NCI-H2029 (cell line): ENCODE data around the gene ZNF398.
"Not testable (repeated sequence)": the region's sequence is repeated elsewhere in the genome, so short reads cannot be mapped to it uniquely, and the experiment has no call there.

Experiments used
- DNase-seq: peaks from one replicate; lab custom pipeline; 2025; lab: John Stamatoyannopoulos, UW

The ZNF398 gene

DNA sequence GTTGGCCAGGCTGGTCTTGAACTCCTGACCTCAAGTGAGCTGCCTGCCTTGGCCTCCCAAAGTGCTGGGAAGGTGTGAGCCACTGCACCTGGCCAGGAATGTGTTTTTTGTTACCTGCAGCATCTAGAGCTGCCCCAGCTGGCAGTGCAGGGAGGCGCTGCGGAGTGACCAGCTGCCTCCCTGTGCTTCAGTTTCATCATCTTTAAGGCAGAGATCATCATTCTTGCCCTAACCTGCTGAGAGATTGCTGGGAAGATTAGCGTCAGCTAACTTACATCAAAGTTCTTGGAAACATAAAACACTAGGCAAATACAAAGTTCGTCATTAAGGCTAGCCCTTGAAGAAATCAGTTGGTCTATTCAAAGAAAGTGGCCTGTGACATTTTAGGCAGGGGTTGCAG, 50.4 kb downstream of the ZNF398 start:
- DNase-seq: no peak

DNA sequence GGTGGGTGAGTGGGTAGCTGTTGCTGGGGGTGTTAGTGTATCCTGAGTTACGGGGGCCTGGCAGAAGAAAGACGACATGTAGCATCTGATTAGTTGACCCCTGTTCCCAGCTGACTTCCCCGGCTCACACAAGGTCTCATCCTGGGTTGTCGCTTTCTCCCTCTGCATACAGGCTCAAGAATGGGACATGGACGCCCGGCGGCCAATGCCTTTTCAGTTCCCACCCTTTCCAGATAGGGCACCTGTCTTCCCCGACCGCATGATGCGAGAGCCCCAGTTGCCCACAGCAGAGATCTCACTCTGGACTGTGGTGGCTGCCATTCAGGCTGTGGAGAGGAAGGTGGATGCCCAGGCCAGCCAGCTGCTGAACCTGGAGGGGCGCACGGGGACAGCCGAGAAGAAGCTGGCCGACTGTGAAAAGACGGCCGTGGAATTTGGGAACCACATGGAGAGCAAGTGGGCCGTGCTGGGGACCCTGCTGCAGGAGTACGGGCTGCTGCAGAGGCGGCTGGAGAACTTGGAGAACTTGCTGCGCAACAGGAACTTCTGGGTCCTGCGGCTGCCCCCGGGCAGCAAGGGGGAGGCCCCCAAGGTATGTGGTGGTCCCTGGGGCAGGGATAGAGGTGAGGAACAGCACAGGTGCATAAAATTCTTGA, 51.0 kb downstream of the ZNF398 start:
- no peak for DNase-seq

DNA sequence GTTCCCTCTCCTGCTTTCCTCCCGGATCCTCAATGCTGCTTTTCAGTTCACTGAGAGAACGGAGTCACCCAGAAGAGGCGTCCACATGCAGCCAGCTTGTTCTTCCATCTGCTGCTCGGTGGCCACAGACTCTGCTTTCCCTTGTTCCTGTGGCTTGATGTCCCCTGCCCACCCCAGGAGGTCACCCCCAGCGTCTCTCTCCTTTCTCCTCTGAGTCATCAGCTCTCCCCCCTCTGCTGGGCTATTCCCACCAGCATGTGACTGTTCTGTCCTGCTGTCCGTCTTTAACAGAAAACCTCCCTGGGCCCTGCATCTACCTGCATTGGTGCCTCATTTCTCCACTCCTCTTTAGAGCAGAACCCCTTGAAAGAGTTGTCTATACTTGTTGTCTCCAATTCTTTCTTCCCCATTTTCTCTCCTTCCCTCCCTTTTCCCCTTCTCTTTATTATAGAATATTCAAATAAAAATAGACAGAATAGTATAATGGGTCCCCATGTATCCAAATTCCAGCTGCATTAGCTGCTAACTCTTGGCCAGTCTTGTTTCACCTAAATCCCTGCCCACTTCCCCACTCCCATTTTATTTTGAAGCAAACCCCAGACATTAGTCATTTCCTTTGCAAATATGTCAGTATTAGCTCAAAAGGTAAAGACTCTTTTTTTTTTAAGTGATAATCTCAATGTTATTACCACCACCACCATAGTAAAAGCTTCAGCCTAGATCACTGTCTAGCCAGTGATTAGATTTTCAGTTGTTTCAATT, 52.2 kb downstream of the ZNF398 start:
- DNase-seq: no peak

DNA sequence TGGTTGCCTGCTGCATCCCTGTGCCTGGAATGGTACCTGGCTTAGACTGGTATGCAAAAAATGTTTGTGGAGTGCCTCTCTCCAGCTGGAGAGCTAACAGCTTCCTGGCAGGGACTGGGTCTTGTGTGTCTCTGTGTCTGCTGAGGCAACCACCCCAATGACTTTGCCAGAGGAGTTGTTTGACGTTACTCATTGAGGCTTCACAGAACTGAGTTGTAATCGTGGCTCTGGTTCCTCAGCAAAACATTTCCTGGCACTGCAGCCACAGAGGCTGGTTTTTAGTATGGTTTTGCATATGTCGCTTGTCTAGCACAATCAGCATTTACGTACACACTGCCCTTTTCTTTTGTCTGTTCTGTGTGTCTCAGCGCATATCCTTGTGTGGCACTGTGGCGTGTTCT, 55.6 kb downstream of the ZNF398 start:
- DNase-seq: no peak

DNA sequence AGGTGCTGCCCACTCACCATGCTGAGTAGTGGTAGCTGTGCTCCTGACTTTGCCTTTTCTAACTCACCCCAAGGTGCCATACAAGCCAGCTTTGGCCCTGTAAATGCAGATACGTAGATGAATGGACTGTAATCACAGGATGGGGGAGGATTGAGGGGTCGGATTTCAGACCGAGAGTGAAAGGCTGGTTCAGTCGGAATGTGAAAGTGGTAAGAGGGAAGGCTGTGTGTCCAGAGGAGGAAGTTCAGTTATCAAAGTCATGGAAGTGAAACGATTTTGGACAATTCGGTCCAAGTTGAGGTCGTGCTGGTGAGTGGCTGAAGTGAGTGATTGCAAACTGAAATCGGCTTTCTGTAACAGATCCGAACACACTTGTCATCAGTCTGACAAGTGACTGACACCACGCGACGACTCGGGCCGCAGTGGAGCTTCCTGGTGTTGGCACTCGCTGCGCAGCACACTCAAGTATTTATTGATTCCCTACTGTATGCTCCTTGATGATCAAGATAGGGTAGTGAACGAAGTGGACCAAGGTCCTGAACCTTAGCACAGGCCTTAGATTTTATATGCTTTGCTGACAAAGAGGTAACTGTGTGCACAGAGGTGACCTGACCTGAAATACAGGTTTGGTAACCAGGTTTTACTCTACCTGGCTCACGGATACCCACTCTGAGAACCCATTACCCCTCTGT, 58.6 kb downstream of the ZNF398 start:
- DNase-seq: no peak

DNA sequence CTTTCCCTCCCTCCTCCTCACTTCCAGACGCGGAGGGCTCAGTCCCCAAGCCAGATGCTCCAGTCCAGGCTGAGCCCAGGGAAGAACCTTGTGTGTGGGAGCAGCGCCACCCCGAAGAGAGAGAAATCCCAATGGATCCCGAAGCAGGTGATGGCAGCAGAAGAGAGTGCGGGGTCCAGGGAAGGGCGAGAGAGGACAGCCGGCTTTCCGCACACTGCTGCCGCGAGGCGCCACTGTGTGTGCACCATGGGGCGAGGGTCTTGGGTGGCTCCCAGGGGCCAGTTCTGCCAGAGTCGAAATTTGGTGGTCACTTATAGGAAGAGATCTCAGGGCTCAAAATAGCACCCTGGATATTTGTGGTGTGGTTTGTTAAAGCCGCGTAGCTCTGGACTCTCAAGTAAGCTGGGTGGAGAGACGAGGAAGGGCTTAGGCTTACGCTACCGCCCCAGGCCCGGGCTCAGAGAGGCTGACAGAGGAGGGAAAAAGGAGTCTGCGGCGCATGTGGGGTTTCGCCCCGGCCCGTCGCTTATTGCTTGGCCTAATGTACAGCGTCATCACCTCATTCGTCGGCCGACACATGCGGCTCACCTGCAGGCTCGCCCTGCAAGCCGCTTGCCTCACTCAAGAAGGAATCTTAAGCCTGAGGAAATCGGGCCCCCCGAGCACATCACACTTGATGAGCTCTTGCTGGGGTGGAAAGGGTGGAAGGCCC, 60.2 kb downstream of the ZNF398 start:
- no peak for DNase-seq

DNA sequence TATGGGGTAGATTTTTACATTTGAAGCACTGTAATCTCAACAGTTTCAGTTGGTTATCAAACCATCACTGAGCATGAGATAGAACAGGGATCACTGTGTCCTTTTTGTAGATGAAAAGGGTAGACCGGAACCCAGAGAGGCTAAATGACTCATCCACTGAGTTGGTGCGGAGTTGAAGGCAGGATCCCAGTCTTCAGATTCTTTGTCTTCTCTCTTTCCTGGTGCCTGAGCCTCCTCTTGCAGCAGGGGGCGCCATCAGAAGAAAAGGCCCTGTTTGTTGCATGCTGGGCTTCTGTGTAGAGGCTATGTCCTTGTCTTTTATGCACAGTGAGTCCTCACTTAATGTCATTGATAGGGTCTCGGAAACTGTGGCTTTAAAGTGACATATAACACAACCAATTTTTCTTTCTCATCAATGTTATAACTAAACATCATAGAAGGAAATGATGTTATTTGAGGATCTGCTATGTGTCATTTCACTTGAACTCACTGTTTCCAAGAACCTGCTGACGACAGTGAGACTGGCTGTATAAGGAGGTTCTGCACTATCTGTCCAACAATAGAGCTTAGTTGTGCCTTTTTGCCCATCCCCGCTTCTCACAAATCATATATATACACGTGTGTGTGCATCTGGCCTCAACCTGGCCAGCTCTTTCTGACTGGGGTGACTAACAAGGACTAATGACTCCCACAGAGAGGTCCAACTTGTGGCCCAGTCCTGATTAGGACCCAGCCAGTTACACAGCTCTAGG, 62.4 kb downstream of the ZNF398 start:
- DNase-seq: no peak

DNA sequence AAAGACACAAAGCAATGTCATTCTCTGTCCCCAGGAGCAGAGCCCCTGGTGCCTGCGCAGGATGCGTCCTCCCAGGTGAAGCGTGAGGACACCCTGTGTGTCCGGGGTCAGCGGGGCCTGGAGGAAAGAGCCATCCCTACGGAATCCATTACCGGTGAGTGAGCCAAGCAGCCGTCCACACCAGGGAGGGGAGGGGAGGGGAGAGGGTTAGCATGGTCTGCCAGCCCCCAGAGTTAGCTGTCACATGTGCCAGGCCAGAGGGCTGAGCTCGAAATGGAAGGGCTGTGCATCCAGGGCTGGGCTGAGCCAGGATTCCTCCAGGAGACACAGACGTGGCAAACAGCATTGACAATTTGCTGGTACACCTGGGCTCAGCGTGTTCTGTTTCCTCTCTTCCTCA, 63.3 kb downstream of the ZNF398 start:
- no peak for DNase-seq

DNA sequence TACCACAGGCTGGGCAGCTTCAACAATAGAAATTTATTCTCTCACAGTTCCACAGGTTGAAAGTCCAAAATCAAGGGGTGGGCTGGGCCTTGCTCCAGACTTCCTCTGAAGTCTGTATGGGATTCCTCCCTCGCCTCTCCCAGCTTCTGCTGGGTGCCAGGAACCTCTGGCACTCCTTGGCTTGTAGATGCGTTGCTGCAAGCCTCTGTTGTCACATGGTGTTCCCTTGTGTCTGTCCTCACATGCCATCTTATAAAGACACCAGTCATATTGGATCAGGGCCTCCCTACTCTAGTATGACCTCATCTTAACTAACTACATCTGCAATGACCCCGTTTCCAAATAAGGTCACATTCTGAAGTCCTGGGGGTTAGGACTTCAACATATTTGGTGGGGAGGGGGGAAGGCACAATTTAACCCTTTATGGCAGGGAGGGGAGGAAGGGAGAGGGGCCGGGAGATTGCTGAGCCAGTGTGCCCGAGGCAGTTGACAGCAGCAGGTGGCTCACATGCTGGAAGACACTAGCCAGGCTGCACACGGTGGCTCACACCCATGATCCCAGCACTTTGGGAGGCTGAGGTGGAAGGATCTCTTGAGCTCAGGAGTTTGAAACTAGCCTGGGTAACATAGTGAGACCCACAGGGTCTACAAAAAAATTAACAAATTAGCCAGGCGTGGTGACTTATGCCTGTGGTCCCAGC, 66.9 kb downstream of the ZNF398 start:
- no peak for DNase-seq

DNA sequence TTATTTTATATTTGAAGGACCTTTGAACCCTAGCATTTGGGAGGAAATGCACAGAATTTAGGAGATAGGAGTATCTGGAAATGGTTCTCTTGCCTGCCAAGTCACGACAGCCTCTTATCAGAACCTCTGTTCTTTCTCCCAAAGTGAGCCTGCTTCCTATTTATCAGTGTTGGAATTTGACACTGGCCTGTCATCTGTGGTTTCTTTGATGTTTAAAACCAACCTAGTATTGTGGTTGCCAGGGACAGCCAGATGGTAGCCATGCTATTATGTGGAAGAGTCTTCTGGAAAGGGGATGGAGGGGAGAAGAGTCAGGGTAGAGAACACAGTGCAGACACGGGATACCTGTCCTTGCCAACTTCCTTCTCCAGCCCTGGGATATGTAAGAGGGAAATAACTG, 69.1 kb downstream of the ZNF398 start:
- DNase-seq: no peak

DNA sequence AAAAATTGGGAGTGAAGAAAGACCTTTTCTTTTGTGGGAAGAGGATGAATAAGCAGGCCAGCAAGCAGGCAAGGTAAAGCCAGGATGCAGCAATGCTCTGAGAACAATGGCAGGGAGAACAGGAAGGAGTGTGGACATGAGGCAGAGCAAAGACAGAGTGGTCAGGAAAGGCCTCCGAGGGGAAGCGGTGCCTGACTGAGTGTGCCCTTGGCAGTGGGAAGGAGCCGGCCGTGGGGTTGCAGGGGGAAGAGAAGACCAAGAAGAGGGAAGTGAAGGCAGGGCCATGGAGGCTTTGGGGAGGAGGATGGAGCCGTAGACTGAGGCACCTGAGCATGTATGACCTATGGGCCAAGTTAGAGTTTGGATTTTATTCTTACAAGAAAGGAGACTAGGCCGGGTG, 70.3 kb downstream of the ZNF398 start:
- no peak for DNase-seq

DNA sequence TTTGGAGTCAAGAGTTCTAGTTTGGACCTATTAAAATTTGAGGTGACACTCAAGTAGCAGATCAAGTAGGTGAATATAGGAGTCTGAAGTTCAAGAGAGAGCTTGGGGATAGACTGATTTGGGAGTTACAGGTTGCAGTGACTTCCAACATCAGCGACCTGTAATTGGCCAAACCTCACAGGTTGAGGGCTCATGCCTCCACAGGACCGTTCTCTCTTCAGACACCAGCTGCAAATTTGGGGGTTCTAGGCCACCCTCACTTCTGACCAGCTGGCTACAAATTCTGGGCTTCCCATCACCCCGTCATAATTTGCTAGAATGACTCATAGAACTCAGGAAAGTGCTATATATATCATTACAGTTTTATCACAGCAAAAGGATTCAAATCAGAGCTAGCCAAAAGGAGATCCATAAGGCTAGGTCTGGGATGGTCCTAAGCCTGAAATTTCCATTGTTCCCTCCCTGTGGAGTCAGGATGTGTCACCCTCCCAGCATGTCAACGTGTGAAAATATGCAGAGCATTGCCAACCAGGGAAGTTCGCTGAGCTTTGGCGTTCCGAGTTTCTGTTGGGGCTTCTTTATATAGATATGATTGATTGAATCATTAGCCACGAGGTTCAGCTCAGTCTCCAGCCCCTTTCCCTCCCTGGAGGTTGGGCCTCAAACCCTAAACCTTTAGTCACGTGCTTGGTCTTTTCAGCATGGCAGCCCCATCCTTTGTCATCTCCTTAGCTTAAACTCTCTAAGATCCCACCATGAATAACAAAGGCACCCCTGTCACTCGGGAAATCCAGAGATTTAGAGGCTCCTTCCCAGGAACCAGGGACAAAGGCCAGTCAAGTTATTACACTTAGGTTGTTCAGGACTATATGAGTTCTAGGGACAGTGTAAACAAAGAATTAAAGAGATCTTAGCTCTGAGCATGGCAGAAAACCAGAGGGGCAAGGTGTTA, 71.5 kb downstream of the ZNF398 start:
- no peak for DNase-seq

DNA sequence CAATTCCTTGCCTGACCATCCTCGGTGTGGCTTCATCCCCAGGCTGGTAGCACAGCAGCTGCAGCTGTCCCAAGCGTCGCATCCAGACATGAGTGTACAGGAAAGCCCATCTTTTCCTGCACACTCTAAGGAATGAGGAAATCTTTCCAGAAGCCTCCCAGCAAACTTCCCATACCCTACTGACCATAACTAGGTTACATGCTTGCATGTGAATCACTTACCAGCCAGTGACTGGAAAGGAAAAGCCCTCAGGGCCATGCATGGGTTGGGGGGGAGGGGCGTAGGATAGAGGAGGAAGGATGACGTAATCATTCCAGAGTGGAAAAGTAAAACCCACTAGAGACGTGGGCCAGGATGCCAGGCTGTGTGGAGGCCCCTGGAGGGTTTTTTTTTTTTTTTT, 73.3 kb downstream of the ZNF398 start:
- no peak for DNase-seq

DNA sequence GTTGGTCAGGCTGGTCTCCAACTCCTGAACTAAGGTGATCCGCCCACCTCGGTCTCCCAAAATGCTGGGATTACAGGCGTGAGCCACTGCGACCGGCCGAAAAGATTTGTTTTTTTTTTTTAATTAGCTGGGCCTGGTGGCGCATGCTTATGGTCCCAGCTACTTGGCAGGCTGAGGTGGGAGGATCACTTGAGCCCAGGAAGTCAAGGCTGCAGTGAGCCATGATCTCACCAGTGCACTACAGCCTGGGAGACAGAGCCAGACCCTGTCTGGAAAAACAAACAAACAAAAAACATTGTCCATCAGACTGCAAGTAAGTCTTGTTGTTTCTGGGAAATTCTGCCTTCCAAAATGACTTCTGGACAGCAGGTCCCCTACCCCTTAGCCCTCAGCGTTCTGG, 75.9 kb downstream of the ZNF398 start:
- DNase-seq: no peak

DNA sequence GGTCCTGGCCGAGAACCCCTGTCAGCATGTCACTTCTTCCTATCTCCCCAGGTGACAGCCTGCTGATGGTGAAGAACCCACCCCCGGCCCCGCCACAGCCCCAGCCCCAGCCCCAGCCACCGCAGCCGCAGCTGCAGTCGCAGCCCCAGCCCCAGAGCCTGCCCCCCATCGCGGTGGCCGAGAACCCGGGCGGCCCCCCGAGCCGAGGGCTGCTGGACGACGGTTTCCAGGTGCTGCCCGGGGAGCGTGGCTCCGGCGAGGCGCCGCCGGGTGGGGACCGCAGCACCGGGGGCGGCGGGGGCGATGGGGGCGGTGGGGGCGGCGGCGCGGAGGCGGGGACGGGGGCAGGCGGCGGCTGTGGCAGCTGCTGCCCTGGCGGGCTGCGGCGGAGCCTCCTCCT, 76.5 kb downstream of the ZNF398 start:
- no peak for DNase-seq

DNA sequence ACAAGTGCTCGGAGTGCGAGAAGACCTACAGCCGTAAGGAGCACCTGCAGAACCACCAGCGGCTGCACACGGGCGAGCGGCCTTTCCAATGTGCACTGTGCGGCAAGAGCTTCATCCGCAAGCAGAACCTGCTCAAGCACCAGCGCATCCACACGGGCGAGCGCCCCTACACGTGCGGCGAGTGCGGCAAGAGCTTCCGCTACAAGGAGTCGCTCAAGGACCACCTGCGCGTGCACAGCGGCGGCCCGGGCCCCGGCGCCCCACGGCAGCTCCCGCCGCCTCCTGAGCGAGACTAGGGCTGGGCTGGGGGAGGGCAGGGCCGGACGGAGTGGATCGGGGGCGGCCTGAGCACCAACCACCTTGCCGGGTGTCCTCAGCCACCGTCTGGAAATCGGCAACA, 77.1 kb downstream of the ZNF398 start:
- no peak for DNase-seq

DNA sequence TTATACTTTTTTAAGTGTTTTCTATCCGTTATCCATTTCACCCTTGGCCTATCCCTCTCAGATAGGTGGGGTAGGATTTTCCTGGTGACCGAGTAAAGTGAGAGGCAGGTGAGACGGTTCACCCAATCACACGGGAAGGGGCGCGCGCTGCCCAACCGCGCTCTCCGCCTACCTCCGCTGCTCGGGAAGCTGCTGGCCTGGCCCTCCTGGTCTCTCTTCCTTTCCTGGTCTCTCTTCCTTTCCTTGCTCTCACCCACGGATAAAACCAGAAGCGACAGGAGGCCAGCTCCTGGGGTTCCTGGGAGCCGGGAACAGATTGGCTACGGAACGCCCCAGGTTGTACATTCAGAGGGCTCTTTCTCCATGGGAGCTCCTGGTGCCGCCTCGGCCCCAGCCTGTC, 77.9 kb downstream of the ZNF398 start:
- DNase-seq: no peak

DNA sequence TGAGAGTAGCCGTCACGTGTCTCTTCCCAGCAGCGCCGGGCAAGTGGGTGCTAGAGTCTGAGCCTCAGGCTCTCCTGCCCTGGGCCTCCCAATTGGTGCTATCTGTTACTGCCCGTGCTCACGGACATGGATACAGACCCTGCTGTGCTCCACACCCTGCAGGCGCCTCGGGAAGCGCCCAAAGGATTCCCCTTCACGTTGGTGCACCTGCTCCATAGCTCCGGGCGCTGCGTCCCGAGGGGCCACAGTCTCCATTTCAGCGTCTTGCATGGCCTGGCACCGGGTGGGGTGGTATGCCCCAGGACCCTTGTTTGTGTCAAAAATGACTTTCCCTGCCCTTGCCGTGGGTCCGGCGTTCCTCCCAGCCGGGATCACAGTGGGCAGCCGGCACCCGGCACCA, 78.4 kb downstream of the ZNF398 start:
- DNase-seq: no peak

DNA sequence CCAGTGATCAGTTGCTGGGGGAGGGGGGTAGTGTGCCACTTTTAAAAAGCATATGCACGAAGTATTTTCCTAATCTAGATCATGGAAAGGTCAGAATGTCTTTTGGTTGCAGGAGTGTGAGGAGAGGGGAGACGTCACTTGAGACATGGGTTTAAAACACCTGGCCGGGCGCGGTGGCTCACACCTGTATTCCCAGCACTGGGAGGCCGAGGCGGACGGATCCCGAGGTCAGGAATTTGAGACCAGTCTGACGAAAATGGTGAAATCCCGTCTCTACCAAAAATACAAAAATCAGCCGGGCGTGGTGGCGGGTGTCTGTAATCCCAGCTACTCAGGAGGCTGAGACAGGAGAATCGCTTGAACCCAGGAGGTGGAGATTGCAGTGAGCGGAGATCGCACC, 79.1 kb downstream of the ZNF398 start:
- DNase-seq: not testable (repeated sequence)

DNA sequence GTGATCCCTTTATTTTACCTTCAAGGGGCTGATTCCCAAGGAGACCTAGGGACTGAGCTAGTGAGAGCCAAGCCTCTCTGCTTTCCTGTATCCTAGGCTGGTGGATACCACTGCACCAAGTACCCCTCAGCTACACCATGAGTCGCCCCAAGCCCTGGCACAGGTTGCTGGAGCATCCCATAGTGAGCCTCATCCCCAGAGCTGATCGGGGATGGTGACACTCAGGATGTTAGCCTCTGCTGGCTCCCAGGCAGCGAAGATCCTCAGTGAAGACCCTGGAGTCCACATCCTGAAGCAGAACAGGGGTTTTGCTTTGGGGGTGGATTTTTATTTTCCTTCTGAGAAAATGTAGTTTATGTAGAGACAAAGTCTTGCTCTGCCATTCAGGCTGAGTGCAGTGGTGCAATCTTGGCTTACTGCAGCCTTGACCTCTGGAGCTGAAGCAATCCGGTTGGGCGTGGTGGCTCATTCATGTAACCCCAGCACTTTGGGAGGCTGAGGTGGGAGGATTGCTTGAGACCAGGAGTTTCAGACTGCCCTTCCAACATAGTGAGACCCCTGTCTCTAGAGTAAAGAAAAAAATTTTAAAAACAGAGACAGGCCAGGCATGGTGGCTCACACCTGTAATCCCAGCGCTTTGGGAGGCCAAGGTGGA, 79.7 kb downstream of the ZNF398 start:
- no peak for DNase-seq
